Effector memory CD4-positive, alpha-beta T cell (primary cell): ENCODE measurements around the gene TBK1.
"Not testable (repeated sequence)": the region's sequence is repeated elsewhere in the genome, so short reads cannot be mapped to it uniquely, and the experiment has no call there.

Source experiments
- DNase-seq, 3 donors: peaks; one replicate each; pipeline ENCODE4 v3.0.0-alpha.2; 2020
- H3K27ac ChIP-seq: 2 replicates; pipeline ENCODE4 v1.7.0; 2013; ENCODE audit warnings: mild to moderate bottlenecking, low read length, moderate library complexity; ENCODE audit not compliant: insufficient read depth, poor library complexity, severe bottlenecking
- H3K27me3 ChIP-seq: replicated peaks from 2 replicates; pipeline ENCODE4 v1.7.0; 2013; ENCODE audit warnings: mild to moderate bottlenecking, low read length; ENCODE audit not compliant: insufficient read depth, control insufficient read depth, poor library complexity, severe bottlenecking
- H3K36me3 ChIP-seq: 2 replicates; pipeline ENCODE4 v1.7.0; 2013; ENCODE audit warnings: mild to moderate bottlenecking, low read length, moderate library complexity; ENCODE audit not compliant: control insufficient read depth, insufficient read depth
- H3K4me1 ChIP-seq: 2 replicates; pipeline ENCODE4 v1.7.0; 2013; ENCODE audit warnings: low read length, mild to moderate bottlenecking; ENCODE audit not compliant: control insufficient read depth, insufficient read depth, poor library complexity, severe bottlenecking
- H3K4me3 ChIP-seq: 2 replicates; pipeline ENCODE4 v1.7.0; 2013; ENCODE audit warnings: low read length, low read depth, mild to moderate bottlenecking; ENCODE audit not compliant: insufficient read depth, poor library complexity, severe bottlenecking
- H3K9me3 ChIP-seq: 2 replicates; pipeline ENCODE4 v1.7.0; 2013; ENCODE audit warnings: mild to moderate bottlenecking, low read length, moderate library complexity; ENCODE audit not compliant: control insufficient read depth

Gene TBK1

DNA sequence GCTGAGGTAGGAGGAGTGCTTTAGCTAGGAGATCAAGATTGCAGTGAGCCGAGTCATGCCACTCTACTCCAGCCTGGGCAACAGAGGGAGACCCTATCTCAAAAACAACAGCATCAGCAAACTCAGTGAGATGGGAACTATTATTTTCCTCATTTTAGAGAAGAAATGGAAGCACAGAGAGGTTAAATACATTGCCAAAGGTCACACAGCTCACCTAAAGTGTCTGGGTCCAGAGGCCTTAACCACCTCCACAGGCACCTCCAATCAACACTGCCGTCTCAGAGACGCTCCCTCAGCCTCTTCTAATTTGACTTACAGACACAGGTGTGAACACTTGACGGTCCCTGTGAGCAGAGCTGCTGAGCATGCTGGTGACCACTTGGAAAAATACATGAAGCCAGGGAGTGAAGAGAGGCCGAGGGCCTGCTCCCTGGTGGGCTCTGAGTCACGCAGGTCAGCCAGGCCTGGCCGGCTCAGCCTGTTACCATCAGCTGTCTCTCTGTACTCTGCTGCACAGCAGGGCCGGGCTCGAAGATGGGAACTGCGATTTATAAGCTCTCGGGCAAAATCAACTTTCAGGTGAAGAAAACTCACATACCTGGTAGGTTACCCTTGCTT is 80.9 kb downstream of the TBK1 start:
- Histone ChIP-seq H3K36me3 (no peaks in the 10 kb centered on the region), H3K27ac (no peak overlapping the region), H3K27me3 (no peaks in the 10 kb centered on the region), H3K9me3 (no peaks in the 10 kb centered on the region), H3K4me3 (no peak overlapping the region), H3K4me1 (no peaks in the 10 kb centered on the region)
- DNase-seq: no peak

DNA sequence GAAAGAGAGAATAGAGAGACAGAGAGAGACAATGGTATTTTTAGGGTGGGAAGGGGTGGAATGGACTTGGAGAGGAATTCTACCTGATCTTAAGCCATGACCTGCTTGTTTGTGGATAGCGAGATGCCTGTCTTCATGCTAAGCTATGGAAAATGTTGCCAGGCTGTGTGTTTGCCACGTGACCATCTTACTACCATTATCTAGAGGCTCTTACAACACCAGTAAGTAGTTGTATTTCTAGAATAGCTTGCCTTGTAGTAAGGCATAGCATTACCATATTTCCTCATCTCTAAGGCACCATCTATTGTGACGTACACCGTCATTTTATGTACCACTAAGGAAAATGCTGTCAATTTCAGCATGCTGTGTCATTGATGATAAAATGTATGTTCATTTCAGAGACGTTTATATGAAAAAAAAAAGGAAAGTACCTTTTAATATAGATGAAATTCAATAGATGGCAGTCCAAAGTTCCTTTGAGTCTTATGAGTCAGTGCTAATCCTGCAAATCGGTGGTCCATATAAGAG is 82.8 kb downstream of the TBK1 start:
- Histone ChIP-seq H3K9me3 (no peaks in the 10 kb centered on the region), H3K27ac (no peak overlapping the region), H3K4me1 (no peaks in the 10 kb centered on the region), H3K36me3 (no peaks in the 10 kb centered on the region), H3K27me3 (no peaks in the 10 kb centered on the region), H3K4me3 (no peak overlapping the region)
- no peak for DNase-seq

DNA sequence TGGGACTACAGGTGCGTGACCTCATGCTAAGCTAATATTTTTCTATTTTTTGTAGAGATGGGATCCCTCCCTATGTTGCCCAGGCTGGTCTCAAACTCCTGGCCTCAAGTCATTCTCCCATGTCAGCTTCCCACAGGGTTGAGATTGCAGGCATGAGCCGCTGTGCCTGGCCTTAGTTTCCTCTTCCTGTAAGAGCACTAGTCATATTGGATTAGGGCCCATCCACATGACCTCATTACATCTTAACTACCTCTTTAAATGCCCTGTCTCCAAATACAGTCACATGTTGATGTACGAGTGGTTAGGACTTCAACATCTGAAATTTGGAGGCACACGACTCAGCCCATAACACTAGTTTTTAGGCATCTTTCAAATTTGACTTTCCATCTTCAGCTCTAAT is 86.2 kb downstream of the TBK1 start:
- no peak for DNase-seq
- no peaks in the 10 kb centered on the region for H3K4me1 ChIP-seq
- H3K9me3 ChIP-seq: no peaks in the 10 kb centered on the region
- H3K27ac ChIP-seq: no peak overlapping the region
- no peak overlapping the region for H3K4me3 ChIP-seq
- no peaks in the 10 kb centered on the region for H3K27me3 ChIP-seq
- H3K36me3 ChIP-seq: no peaks in the 10 kb centered on the region

DNA sequence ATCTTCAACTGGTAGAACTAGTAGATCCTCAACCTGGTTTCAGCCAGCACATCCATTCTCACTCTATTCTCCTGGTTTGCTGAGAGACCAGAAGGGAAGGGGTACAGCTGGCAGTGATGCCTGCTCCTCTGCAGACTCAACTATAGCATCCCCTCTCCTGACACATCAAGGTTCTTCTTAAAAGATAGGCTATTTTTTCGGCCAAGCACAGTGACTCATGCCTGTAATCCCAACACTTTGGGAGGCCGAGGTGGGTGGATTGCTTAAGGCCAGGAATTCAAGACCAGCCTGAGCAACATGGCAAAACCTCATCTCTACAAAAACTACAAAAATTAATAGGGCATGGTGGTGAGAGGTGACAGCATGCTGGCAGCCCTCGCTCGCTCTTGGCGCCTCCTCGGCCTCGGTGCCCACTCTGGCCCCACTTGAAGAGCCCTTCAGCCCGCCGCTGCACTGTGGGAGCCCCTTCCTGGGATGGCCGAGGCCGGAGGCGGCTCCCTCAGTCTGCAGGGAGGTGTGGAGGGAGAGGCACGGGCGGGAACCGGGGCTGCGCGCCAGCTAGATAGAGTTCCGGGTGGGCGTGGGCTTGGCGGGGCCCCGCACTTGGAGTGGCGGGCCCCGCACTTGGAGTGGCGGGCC is 90.6 kb downstream of the TBK1 start:
- H3K36me3 ChIP-seq, H3K27ac ChIP-seq, H3K4me3 ChIP-seq, DNase-seq, H3K9me3 ChIP-seq, H3K4me1 ChIP-seq, H3K27me3 ChIP-seq: not testable (repeated sequence)

DNA sequence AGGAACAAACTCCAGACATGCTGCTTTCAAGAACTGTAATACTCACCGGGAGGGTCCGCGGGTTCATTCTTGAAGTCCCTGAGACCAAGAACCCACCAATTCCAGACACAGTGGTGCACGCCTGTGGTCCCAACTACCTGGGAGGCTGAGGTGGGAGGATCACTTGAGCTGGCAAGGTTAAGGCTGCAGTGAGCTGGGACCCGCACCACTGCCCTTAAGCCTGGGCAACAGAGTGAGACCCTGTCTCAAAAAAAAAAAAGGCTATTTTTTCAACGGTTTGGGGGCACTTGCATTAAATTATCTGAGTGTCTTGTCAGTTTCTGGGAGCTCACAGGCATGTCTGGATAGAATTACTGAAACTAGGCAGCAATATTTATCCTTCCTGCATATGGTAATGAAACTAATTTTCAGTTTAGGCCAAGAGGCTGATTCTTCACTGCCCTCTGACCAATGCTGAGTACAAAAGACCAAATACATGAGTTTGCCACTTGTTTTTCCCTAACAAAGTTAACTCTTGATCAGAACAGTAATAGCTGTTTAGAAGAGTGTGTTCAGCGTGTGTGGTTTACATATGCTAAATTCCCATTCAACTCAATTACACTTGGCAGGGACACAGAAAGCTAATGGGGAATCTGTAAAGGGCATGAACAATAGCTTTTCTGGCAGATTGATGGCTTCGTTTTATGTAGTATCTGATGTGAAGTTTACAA is 92.6 kb downstream of the TBK1 start:
- no peak overlapping the region for H3K27ac ChIP-seq
- DNase-seq: no peak
- H3K27me3 ChIP-seq: no peaks in the 10 kb centered on the region
- H3K36me3 ChIP-seq: no peaks in the 10 kb centered on the region
- no peak overlapping the region for H3K4me3 ChIP-seq
- H3K4me1 ChIP-seq: no peaks in the 10 kb centered on the region
- H3K9me3 ChIP-seq: no peaks in the 10 kb centered on the region

DNA sequence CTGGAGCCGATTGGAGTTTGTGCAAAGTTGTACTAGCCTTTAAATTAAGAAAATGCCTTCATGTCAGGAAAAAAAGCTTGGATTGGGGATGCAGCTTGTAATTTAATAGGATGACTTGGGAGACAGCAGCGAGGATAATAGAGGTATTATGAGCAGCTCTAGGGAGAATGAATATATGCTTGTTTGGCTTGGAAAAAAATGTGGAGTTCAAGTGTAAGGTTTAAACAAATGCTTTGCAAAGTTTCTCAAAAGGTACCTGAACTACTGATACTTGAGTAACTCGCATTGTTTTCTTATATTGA is 93.1 kb downstream of the TBK1 start:
- no peak overlapping the region for H3K4me3 ChIP-seq
- H3K9me3 ChIP-seq: no peaks in the 10 kb centered on the region
- no peak for DNase-seq
- H3K27me3 ChIP-seq: no peaks in the 10 kb centered on the region
- no peaks in the 10 kb centered on the region for H3K4me1 ChIP-seq
- no peak overlapping the region for H3K27ac ChIP-seq
- no peaks in the 10 kb centered on the region for H3K36me3 ChIP-seq

DNA sequence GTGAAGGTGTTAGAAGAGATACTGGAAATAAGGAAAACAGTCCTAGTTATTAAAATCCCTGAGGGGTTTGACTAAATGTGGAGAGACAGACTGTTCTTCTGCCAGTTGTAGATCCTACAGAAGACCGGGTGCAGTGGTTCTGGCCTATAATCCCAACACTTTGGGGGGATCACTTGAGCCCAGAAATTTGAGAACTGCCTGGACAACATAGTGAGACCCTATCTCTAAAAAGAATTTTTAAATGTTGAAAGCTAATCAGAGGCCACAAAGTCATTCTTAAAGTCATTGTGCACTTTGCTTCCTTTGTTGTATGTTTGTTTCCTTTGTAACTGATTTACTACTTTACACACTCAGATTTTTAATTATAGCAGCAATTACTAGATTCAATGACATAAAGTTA is 97.2 kb downstream of the TBK1 start:
- Histone ChIP-seq H3K36me3 (no peaks in the 10 kb centered on the region), H3K4me1 (no peaks in the 10 kb centered on the region), H3K4me3 (no peak overlapping the region), H3K27me3 (no peaks in the 10 kb centered on the region), H3K27ac (no peak overlapping the region), H3K9me3 (no peaks in the 10 kb centered on the region)
- DNase-seq: no peak

DNA sequence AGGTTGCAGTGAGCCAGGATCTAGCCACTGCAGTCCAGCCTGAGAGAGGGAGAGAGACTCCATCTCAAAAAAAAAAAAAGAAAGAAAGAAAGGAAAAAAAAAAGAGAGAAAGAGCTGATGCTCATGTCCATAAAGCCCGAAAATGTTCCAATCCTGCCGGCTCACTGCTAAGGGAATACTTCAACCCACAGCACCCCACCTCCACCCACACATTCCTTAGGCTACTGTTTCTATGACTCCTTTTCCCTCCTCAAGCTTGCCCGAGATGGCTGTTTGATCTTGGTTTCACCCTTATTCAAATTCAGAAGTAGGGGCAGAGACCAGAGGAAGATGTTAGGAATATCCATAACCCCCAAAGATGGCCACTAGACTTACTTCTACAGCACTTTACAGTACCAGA is 98.8 kb downstream of the TBK1 start:
- Histone ChIP-seq H3K27me3 (no peaks in the 10 kb centered on the region), H3K27ac (no peak overlapping the region), H3K9me3 (no peaks in the 10 kb centered on the region), H3K4me3 (no peak overlapping the region), H3K36me3 (no peaks in the 10 kb centered on the region), H3K4me1 (no peaks in the 10 kb centered on the region)
- DNase-seq: no peak

DNA sequence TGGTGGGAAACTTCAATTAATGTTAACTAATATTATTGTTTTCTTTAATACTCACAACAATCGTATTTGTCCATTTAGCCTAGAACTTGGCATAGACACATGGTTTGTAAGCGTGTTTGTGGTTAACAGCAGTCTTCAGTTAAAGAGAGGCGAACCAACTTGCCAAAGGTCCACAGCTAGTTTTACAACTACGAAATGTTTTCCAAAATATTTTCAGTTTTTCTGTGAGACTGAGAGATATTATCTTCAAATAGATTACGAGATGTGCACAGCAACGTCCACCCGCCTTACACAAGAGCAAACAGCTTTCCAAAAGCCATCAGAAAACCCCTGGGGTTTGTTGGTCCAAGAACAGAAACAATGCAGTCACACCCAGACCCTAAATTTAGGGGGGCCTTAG is 99.8 kb downstream of the TBK1 start:
- Histone ChIP-seq H3K27ac (no peak overlapping the region), H3K36me3 (no peaks in the 10 kb centered on the region), H3K4me3 (no peak overlapping the region), H3K27me3 (no peaks in the 10 kb centered on the region), H3K9me3 (no peaks in the 10 kb centered on the region), H3K4me1 (no peaks in the 10 kb centered on the region)
- no peak for DNase-seq
